GM12891 (cell line): ENCODE measurements around the gene CTBP2.
"Not testable (repeated sequence)": the region's sequence is repeated elsewhere in the genome, so short reads cannot be mapped to it uniquely, and the experiment has no call there.

Source experiments
- DNase-seq: peaks from one replicate; pipeline ENCODE4 v3.0.0; 2011; ENCODE audit warnings: low spot score; ENCODE audit not compliant: insufficient read length
- FAIRE-seq: peaks from 2 replicates; lab custom pipeline; 2011; peaks lifted over from hg19 to GRCh38; lab: Jason Lieb, UNC
- PAX5 ChIP-seq: IDR thresholded peaks from 2 replicates; pipeline ENCODE4 v1.6.1; 2011; ENCODE audit warnings: low read length, moderate library complexity, mild to moderate bottlenecking; ENCODE audit not compliant: insufficient read depth, severe bottlenecking
- POLR2A ChIP-seq: IDR thresholded peaks from 2 replicates; pipeline ENCODE4 v1.6.1; 2011; ENCODE audit warnings: low read depth, low read length, control low read depth
- POLR2AphosphoS5 ChIP-seq: IDR thresholded peaks from 2 replicates; pipeline ENCODE4 v1.6.1; 2011; ENCODE audit warnings: low read depth, low read length, control low read depth
- POU2F2 ChIP-seq: IDR thresholded peaks from 2 replicates; pipeline ENCODE4 v1.6.1; 2011; ENCODE audit warnings: low read depth, mild to moderate bottlenecking, control low read depth, low read length, moderate library complexity
- SPI1 ChIP-seq: IDR thresholded peaks from 2 replicates; pipeline ENCODE4 v1.6.1; 2011; ENCODE audit warnings: low read depth, low read length, control low read depth
- TAF1 ChIP-seq: IDR thresholded peaks from 2 replicates; pipeline ENCODE4 v1.6.1; 2011; ENCODE audit warnings: low read depth, low read length, control low read depth

Gene CTBP2

DNA sequence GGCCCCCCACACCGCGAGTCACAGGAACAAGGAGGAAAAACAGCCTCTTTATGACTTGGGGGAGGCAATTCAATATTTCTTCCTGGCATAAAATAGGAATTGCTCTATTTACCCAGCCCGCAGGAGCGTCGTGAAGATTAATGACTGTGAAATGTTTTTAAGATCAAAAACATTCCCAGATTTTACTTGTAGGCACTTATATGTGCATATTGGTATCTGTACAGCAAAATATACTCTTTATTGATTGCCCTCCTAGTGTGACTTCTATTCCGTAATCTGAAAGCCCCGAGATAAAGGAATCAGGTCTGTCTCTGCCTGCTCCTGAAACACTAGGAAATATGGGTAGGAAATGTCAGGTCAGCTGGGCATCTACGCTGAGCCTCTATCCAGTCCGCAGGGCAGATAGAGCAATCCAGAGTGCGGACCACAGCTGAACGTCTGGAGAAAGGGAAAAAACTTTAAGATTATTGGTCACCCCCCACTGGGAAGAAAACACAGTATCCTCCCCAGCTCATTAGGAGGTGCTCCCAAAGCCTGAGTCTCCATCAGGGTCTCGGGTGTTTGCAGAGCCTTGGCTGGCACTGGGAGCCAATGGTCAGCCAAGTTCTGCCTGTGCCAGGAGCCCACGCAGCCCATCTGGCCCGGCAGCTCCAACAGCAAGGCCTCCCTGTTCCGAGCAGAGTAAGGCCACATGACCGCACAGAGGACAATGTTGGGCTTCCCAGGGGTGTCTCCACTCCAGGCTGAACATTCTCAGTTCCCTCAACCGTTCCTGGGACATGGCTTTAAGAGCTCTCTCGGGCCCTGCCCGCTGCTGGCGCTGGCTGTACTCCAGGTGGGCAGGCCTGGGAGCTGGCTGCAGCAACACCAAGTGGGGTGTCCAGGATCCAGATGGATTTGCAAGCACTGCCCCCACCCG is 7.7 kb downstream of the CTBP2 start:
- no peak for DNase-seq
- no peak for FAIRE-seq
- TF ChIP-seq POU2F2, result no peak
- no peak for TF ChIP-seq PAX5
- no peak for TF ChIP-seq TAF1
- TF ChIP-seq POLR2AphosphoS5, result no peak
- no peak for TF ChIP-seq SPI1
- no peak for TF ChIP-seq POLR2A

DNA sequence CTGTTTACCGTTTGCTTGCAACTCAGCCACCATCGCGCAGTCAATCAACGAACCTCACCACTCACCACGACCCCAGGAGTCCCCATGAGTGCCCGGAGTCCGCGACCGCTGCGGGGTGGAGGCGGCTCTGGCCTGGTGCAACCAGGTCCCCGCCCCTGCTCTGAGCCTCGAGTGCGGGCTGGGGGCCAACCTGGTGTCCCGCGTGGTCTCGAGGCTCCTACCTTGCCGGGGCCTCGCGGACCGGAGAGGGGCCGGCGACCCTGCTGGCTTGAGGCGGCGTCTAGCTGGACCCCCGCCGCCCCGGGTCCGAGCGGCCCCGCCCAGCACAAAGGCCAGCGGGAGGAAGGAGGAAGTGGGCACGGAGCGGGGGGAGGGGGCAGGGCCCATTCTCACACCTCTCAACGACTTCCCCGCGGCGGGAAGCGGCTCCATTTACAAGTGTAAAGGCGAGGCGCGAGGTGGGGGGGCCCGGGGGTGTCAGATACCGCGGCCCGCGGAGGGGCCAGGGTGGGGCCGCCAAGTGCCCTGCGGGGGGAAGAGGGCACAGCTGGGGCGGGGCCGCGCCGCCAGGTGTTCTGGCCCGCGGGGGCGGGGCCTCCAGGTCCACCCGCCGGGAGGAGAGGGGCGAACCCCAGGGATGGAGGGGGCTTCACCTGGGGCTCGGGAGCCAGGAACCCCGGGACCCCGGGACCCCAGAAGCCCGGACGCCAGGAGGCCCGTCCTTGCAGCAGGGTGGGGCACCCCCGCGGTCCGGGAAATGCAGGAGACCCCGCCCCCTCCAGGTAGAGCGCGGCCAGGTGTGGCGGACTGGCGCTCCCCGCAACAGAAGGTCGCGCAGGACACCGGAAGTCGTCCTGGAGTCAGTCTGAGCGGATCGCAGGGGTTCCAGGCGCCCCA is 8.6 kb downstream of the CTBP2 start:
- TF ChIP-seq PAX5, result no peak
- TF ChIP-seq TAF1, result no peak
- no peak for TF ChIP-seq POLR2AphosphoS5
- no peak for TF ChIP-seq POLR2A
- TF ChIP-seq SPI1, result peak; percentile 18; the same call in 1 of the 2 replicates
- no peak for TF ChIP-seq POU2F2
- FAIRE-seq, result no peak
- DNase-seq, result no peak

- FAIRE-seq (no peak), DNase-seq (no peak)
- no peak for TF ChIP-seq POLR2A
- TF ChIP-seq PAX5, result no peak
- no peak for TF ChIP-seq POLR2AphosphoS5
- TF ChIP-seq SPI1, result no peak
- TF ChIP-seq TAF1, result no peak
- TF ChIP-seq POU2F2, result no peak
Observed at GRCh38 chr10:125151170-125151552, 9.2 kb downstream of the CTBP2 start.

GRCh38 chr10:125150376-125151083 is 9.8 kb downstream of the CTBP2 start:
- FAIRE-seq, result peak; percentile 35
- DNase-seq, result not testable (repeated sequence)

DNA sequence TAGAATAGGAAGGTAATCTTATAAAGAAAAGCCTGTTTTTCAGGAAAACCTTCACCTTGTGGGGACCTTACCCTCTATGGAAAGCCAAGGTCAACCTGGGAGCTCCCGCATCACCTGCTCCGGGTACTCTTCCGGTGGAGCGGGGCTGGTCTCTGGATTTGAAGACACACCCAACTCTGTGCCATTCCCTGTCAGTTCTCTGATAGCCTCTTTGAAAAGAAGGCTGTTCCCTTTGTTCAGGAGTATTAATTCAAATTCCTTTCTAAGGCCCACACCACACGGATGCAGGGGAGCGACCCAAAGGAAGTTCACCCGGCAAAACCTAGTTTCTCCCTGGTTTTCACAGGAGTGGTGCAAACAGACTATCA is 10.7 kb downstream of the CTBP2 start:
- no peak for FAIRE-seq
- TF ChIP-seq TAF1, result no peak
- TF ChIP-seq POLR2AphosphoS5, result no peak
- TF ChIP-seq POU2F2, result no peak
- TF ChIP-seq PAX5, result no peak
- TF ChIP-seq SPI1, result no peak
- TF ChIP-seq POLR2A, result no peak

DNA sequence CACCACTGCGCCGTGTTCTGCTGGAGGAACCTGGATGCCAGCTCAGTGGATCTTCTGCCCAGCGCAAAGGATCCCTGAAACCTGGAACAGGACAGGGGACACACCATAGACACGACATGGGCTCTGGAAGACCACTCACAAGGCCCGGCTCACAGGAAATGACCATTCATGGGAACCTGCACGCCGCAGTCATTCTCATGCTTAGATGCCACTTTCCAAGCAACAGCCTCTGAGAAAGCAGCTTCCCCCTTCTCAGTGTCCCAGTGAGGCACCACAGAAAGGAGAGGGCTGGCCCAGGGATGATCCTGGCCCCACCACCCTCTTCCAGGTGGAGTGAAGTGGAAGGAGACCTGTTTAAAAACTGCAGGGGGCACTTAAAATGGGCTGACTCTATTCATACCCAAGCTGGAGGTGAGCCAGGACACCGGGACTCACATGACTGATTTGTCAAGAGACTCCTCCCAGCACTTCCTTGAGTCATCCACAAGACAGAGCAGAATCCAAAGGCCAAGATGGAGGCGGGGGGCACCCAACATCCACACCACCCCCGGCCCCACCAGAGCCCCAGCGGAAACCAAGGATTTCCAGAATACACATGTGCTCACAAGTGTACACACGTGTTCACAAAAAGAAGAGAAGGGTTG is 11.2 kb downstream of the CTBP2 start:
- DNase-seq (no peak), FAIRE-seq (no peak)
- TF ChIP-seq POLR2A, result no peak
- no peak for TF ChIP-seq POU2F2
- TF ChIP-seq SPI1, result no peak
- no peak for TF ChIP-seq TAF1
- TF ChIP-seq PAX5, result no peak
- no peak for TF ChIP-seq POLR2AphosphoS5

More for the DNA sequence above, 10.7 kb downstream of the CTBP2 start:
- DNase-seq, result no peak

DNA sequence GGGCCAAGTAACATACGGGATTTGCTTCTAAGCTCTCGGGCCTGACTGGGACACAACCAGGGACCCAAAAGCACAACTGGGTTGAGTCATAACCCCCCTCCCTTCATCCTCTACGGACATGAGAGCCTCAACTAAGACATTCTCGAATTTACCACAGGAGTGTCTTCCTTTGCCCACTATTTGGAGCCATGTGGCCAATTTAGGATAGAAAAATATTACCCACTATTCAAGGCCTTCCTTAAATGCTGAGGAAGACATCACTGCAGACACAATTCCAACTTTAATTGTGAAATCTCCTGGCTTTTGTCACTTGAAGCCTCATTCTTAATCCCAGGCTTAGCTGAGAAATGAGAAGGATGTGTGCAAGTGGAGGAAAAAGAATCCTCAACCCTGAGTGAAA is 11.8 kb downstream of the CTBP2 start:
- no peak for FAIRE-seq
- no peak for DNase-seq
- no peak for TF ChIP-seq TAF1
- TF ChIP-seq POU2F2, result no peak
- TF ChIP-seq PAX5, result no peak
- no peak for TF ChIP-seq POLR2AphosphoS5
- TF ChIP-seq SPI1, result no peak
- no peak for TF ChIP-seq POLR2A

- DNase-seq, result no peak
- FAIRE-seq, result no peak
- TF ChIP-seq POU2F2 (no peak), PAX5 (no peak)
Observed at GRCh38 chr10:125147971-125148439, 12.4 kb downstream of the CTBP2 start.
